Suprapubic skin (tissue), 4 donors: ENCODE data around the gene OSBPL6. TPM values are rescaled to one million over a fixed set of nuclear protein-coding genes. Genes with fewer than 3 reads are reported as not detected.
"Not testable (repeated sequence)": the region's sequence is repeated elsewhere in the genome, so short reads cannot be mapped to it uniquely, and the experiment has no call there.

Source experiments
- DNase-seq, 2 donors: peaks; one replicate each; pipeline ENCODE4 v3.0.0-alpha.2; 2019; ENCODE audit warnings: low spot score in 2 of 2
- H3K27ac ChIP-seq: fragments of 200-600 bp; sonication (generic); one replicate; pipeline ENCODE4 v1.5.1; 2019
- H3K27me3 ChIP-seq: fragments of 200-600 bp; sonication (generic); one replicate; pipeline ENCODE4 v1.5.1; 2019
- H3K36me3 ChIP-seq: fragments of 200-600 bp; sonication (generic); one replicate; pipeline ENCODE4 v1.5.1; 2019
- H3K4me1 ChIP-seq: fragments of 200-600 bp; sonication (generic); one replicate; pipeline ENCODE4 v1.5.1; 2019
- H3K4me3 ChIP-seq: fragments of 200-600 bp; sonication (generic); one replicate; pipeline ENCODE4 v1.5.1; 2019; ENCODE audit warnings: mild to moderate bottlenecking
- H3K9me3 ChIP-seq: fragments of 200-600 bp; sonication (generic); one replicate; pipeline ENCODE4 v1.5.1; 2019
- EP300 ChIP-seq: sonication (generic); formaldehyde crosslinking; IDR thresholded peaks from one replicate; pipeline ENCODE4 v1.6.1; 2017; ENCODE audit warnings: antibody characterized with exemption
- POLR2A ChIP-seq, 2 donors: fragments of 450-650 bp; IDR thresholded peaks; one replicate each; pipeline ENCODE4 v1.6.1; 2017; ENCODE audit warnings: antibody characterized with exemption in 2 of 2, mild to moderate bottlenecking in 2 of 2, moderate library complexity in 2 of 2
- POLR2AphosphoS5 ChIP-seq, 3 donors: sonication (generic); formaldehyde crosslinking; IDR thresholded peaks; one replicate each; pipeline ENCODE4 v1.6.1; 2017; ENCODE audit warnings: antibody characterized with exemption in 3 of 3
- WGBS: methylation state at CpG from one replicate; pipeline ENCODE4 v1.1.5; 2018; 5-methylcytosine and 5-hydroxymethylcytosine counted together
- total RNA-seq, 4 donors: library from RNA; depleted of rRNA; stranded (reverse); fragments of >200 nt; gene quantifications; one replicate each; pipeline ENCODE4 v1.1.0, GENCODE V29; 2016
- TF ChIP-seq, protein P1 (sequence below), 2 donors: fragments of 200-600 bp in 1 of 2; fragments of 450-650 bp in 1 of 2; sonication (generic) in 1 of 2; IDR thresholded peaks; one replicate each; pipeline ENCODE4 v1.5.1; 2016 to 2019; ENCODE audit warnings: antibody characterized with exemption in 2 of 2, mild to moderate bottlenecking in 1 of 2, moderate library complexity in 1 of 2

The OSBPL6 gene
- total RNA-seq, 4 donors from 2014 or later = 19.5 to 30.9 (median 23.9) TPM

DNA sequence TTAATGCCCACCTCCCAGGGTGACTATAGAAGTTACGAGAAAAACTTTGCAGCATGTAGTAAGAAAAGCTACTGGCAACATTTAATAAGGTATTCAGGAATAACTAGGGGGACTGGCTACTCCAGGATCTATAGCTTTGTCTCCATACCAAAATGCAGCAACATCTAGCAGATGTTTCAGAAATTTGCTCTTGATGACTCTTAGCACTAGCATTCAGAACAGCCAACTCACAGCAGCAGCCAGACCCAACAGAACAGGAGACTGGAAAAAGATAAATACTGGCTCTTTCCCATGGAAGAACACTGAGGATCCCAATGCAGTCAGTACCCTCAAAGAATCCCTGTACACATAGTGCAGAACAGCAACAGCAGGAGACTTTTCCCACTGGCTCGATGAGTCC is 151.6 kb downstream of the OSBPL6 start:
- TF ChIP-seq EP300 (no peak), POLR2A (IDR thresholded peaks at IDR 0.05) (no peak), POLR2AphosphoS5 (IDR thresholded peaks at IDR 0.05) (no peak)
- TF ChIP-seq, protein P1, sequence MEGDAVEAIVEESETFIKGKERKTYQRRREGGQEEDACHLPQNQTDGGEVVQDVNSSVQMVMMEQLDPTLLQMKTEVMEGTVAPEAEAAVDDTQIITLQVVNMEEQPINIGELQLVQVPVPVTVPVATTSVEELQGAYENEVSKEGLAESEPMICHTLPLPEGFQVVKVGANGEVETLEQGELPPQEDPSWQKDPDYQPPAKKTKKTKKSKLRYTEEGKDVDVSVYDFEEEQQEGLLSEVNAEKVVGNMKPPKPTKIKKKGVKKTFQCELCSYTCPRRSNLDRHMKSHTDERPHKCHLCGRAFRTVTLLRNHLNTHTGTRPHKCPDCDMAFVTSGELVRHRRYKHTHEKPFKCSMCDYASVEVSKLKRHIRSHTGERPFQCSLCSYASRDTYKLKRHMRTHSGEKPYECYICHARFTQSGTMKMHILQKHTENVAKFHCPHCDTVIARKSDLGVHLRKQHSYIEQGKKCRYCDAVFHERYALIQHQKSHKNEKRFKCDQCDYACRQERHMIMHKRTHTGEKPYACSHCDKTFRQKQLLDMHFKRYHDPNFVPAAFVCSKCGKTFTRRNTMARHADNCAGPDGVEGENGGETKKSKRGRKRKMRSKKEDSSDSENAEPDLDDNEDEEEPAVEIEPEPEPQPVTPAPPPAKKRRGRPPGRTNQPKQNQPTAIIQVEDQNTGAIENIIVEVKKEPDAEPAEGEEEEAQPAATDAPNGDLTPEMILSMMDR (IDR thresholded peaks at IDR 0.05) = no peak
- no peak for DNase-seq
- Histone ChIP-seq H3K9me3 (no peaks in the 10 kb centered on the region), H3K4me1 (no peaks in the 10 kb centered on the region), H3K4me3 (no peak overlapping the region), H3K27me3 (no peaks in the 10 kb centered on the region), H3K36me3 (peaks cover 9% of the 10 kb centered on the region), H3K27ac (no peak overlapping the region)
- WGBS = 95% methylated on average over 2 of the region's 2 CpGs

DNA sequence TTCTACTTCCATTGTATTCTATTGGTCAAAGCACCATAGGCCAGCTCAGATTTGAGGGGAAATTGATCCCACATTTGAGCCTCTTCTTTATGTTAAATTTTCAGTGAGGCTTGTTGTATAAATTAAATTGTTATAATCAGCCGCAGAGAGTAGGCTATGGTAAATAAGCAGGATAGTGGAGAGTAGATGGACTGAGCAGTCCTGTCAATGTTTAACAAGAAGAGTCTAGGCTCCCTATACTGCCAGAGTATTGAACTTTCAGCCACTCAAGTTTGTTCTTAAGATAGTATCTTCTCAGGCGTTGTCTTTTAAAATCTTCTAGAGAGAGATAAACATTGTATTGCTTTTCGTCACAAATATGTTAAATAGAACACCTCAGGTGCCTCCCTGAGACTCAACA is 155.7 kb downstream of the OSBPL6 start:
- H3K9me3 ChIP-seq = peaks cover 4% of the 10 kb centered on the region
- no peaks in the 10 kb centered on the region for H3K4me1 ChIP-seq
- H3K4me3 ChIP-seq = no peak overlapping the region
- TF ChIP-seq, protein P1 (IDR thresholded peaks at IDR 0.05) = no peak
- TF ChIP-seq POLR2A (IDR thresholded peaks at IDR 0.05) = no peak
- no peak for TF ChIP-seq EP300
- no peaks in the 10 kb centered on the region for H3K27me3 ChIP-seq
- no peak overlapping the region for H3K27ac ChIP-seq
- 91% methylated on average over 3 of the region's 3 CpGs for WGBS
- no peak for DNase-seq
- H3K36me3 ChIP-seq = peaks cover 18% of the 10 kb centered on the region

DNA sequence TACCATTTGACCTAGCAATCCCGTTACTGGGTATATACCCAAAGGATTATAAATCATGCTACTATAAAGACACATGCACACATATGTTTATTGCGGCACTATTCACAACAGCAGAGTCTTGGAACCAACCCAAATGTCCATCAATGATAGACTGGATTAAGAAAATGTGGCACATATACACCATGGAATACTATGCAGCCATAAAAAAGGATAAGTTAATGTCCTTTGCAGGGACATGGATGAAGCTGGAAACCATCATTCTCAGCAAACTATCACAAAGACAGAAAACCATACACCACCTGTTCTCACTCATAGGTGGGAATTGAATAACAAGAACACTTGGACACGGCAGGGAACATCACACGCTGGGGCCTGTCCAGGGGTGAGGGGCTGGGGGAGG is 163.4 kb downstream of the OSBPL6 start:
- not testable (repeated sequence) for H3K27me3 ChIP-seq, H3K4me1 ChIP-seq, DNase-seq, H3K4me3 ChIP-seq, H3K36me3 ChIP-seq, H3K27ac ChIP-seq
- H3K9me3 ChIP-seq = peaks cover 15% of the 10 kb centered on the region
- 95% methylated on average over 4 of the region's 4 CpGs for WGBS

DNA sequence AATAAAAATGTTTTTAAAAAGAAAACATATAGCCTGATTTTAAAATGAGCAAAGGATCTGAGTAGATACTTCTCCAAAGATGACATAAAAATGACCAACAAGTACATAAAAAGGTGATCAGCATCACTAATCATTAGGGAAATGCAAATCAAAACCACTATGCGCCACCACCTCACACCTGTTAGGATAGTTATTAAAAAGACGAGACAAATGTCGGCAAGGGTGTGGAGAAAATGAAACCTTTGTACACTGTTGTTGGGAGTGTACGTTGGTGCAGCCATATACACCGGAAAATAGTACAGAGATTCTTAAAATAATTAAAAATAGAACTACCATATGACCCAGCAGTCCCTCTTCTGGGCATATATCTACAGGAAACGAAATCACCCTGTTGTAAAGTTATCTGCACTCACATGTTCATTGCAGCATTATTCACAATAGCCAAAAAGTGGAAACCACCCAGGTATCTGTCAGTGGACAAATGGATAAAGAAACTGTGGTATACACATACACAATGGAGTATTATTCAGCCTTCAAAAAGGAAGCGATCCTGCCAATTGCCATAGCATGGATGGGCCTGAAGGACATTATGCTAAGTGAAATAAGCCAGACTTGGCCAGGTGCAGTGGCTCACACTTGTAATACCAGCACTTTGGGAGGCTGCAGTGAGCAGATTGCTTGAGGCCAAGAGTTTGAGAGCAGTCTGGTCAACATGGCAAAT is 165.0 kb downstream of the OSBPL6 start:
- 76% methylated on average over 7 of the region's 7 CpGs for WGBS
- peaks cover 11% of the 10 kb centered on the region for H3K9me3 ChIP-seq
- H3K27me3 ChIP-seq = no peaks in the 10 kb centered on the region

DNA sequence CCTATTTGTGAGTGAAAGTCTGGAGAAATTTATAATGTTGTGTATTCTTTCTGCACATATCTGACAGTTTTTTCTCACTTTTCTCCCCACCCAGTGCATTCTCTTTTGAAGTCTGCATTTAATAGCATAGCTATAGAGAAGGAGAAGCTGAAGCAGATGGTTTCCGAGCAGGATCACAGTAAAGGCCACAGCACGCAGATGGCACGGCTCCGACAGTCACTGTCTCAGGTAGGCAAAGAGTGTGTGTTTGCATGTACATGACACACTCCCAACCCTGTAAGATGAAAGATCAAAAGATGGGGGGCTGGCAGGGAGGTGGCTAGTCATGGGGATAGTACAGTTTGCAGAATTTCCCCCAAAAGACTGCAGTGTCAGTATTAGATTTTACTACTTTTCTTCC is 167.3 kb downstream of the OSBPL6 start:
- DNase-seq = no peak
- Histone ChIP-seq H3K4me1 (no peaks in the 10 kb centered on the region), H3K27me3 (no peaks in the 10 kb centered on the region), H3K36me3 (no peaks in the 10 kb centered on the region), H3K27ac (no peak overlapping the region), H3K4me3 (no peak overlapping the region), H3K9me3 (peaks cover 11% of the 10 kb centered on the region)
- WGBS = 95% methylated on average over 4 of the region's 4 CpGs
- TF ChIP-seq EP300 = no peak
- TF ChIP-seq POLR2AphosphoS5 (IDR thresholded peaks at IDR 0.05) = no peak
- TF ChIP-seq POLR2A (IDR thresholded peaks at IDR 0.05) = no peak
- TF ChIP-seq, protein P1 (IDR thresholded peaks at IDR 0.05) = no peak

More for the DNA sequence above, 165.0 kb downstream of the OSBPL6 start:
- Histone ChIP-seq H3K4me1 (no peaks in the 10 kb centered on the region), H3K27ac (no peak overlapping the region), H3K4me3 (no peak overlapping the region), H3K36me3 (no peaks in the 10 kb centered on the region)
- no peak for DNase-seq
- TF ChIP-seq POLR2A (IDR thresholded peaks at IDR 0.05) (no peak), POLR2AphosphoS5 (IDR thresholded peaks at IDR 0.05) (no peak), EP300 (no peak)
- TF ChIP-seq, protein P1 (IDR thresholded peaks at IDR 0.05) = no peak

DNA sequence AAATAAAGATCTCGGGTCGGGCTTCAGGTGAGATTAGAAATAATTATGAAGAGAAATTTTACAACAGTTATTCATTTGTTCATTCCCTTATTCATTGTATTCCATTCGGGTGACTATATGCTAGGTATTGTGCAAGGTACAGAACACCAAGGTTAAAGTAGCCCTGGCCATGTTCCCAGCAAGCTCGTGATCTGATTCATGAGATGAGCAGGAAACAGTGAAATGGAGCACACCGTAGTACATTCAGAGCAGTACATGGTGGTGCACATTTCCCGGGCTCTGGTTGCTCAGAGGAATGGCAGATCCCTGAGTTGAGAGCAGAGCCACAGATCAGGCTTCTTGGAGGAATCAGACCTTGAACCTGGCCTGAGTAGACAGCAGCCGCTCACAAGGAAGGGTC is 168.9 kb downstream of the OSBPL6 start:
- DNase-seq = no peak

More for the DNA sequence above, 168.9 kb downstream of the OSBPL6 start:
- no peaks in the 10 kb centered on the region for H3K27me3 ChIP-seq
- H3K36me3 ChIP-seq = no peaks in the 10 kb centered on the region
- H3K9me3 ChIP-seq = peaks cover 1% of the 10 kb centered on the region
- 79% methylated on average over 7 of the region's 7 CpGs for WGBS
- H3K4me1 ChIP-seq = no peaks in the 10 kb centered on the region
- no peak overlapping the region for H3K27ac ChIP-seq
- no peak overlapping the region for H3K4me3 ChIP-seq
- no peak for TF ChIP-seq POLR2AphosphoS5 (IDR thresholded peaks at IDR 0.05)
- no peak for TF ChIP-seq POLR2A (IDR thresholded peaks at IDR 0.05)
- no peak for TF ChIP-seq EP300
- TF ChIP-seq, protein P1 (IDR thresholded peaks at IDR 0.05) = no peak
